GM19372 (cell line): ENCODE measurements around the gene ATP13A5.

Source experiments
- ATAC-seq: cut with Tn5 transposase; IDR thresholded peaks from one replicate; pipeline ENCODE4 v1.9.1; 2021; ENCODE audit warnings: mild to moderate bottlenecking, low read depth, moderate library complexity; ENCODE audit not compliant: unreplicated experiment

Gene ATP13A5

GRCh38 chr3:193347521-193348501 lies 30.7 kb downstream of the ATP13A5 start:
- no peak for ATAC-seq

DNA sequence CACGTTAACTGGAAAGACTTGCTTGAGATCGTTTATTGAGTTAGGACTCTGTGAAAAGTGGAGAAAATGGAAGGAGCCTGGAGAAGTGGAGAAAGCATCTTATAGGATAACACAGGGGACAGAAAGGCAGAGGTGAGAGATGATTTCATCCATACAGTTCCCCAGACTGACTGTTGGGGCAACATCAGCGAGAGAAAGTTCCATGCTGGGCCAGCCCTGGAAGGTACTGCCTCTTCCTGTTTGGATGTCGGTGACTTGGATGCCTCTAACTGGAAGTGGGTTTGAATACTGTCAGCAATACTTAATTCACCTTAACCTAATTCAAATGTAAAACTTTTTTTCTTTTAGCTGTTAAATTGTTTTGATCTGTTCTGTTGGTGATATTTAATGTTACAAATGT lies 32.3 kb downstream of the ATP13A5 start:
- no peak for ATAC-seq

GRCh38 chr3:193345431-193345830 lies 33.1 kb downstream of the ATP13A5 start:
- ATAC-seq: no peak

DNA sequence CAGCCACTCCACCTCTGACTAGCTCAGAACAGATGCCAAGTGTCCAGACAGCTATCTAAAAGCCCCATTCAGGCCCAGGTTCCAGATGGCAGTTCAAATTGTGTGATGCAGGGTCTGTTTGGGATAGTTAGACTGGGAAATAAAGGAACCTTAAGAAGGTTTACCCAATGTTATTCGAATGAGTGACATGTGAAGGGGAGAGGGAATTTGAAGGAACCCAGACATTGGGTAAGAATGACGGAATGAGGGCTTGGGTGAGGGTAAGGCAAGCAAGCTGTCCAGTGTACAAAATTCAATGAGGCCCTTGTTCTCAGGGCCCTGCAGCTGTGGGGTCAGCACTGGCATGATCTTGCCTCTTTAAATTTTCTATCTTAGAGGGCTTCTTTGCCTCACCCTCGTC lies 34.1 kb downstream of the ATP13A5 start:
- ATAC-seq: no peak

GRCh38 chr3:193343726-193344222 lies 34.8 kb downstream of the ATP13A5 start:
- no peak for ATAC-seq

GRCh38 chr3:193342551-193342950 lies 36.0 kb downstream of the ATP13A5 start:
- no peak for ATAC-seq

- ATAC-seq: no peak
Measured at GRCh38 chr3:193335031-193335430, 43.5 kb downstream of the ATP13A5 start.

DNA sequence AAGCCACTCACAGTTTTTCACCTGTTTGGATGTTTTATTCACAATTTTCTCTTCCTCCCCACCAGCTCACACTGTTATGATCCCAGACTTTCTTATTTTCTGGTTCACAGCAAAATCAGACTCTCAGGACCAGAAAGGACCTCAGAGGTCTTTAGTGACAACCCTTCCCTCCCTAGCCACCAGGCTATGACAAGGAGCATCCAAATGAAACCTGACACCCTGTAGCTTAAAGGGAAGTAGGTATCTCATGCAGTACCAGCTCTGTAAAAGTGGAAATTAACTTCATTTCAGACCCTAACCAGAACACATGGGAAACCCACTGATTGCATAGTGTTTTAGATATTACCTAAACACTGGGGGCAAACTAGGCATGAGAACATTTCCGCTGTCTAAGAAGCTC lies 45.3 kb downstream of the ATP13A5 start:
- no peak for ATAC-seq

GRCh38 chr3:193330555-193331204 lies 47.9 kb downstream of the ATP13A5 start:
- ATAC-seq: no peak

- ATAC-seq: no peak
Measured at GRCh38 chr3:193317682-193318300, 60.8 kb downstream of the ATP13A5 start.

DNA sequence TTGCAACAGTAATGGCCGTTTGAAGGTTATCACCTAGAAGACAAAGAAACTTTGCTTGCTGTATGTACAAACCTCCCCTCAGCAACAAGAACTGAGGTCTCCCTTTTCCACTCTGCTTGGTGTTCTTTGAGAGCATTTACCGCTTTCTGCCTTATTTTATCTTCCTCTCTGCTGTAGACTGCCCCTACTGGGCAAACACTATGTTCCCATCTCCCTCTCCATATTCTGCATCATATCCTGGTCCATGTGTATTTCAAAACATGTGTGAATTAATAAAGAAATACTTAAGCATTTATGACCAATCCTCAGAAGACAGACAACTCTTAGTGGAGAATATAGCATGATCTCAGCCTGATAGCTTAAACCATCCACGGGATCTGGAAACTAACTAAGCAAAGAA lies 64.4 kb downstream of the ATP13A5 start:
- ATAC-seq: no peak

DNA sequence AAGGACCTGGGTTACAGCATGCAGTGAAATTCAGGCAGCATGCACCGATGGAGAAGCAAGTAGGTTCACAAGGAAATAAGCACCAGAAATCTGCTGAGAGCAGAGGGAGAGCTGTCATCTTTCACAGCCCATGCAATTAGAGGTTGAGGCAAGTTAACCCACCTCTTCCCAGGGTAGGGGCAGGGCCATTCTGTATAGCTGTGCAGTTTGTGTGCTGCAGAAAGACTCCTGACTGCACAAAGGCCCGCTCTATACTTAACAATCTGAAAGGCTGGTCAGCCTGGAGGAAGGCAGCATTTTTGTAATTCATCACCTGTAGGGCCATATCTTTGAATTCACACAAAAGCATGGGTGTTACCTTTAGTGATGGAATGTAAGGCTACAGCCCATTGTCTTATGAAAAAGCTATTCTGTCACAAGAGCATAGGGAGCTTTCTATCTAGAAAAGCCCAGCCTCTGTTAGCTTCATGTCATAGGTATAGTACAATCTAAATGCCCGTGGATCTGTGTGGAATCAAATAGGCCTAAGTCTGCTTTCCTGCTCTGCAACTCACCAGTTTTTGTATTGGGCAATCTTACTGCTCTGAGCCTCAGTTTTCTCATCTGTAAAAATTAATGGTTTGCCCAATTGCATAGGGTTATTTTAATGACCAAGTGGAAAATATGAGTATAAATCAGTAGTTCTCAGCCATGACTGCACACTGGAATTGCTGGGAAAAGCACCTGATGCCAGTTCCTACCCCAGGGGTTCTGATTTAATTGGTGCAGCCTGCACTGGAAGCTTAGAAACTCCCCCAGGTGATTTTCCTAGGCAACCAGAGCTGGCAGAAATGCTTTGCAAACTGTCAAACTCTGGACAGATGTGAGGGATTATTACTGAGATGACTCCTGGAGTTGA lies 65.2 kb downstream of the ATP13A5 start:
- no peak for ATAC-seq

GRCh38 chr3:193310914-193311723 lies 67.4 kb downstream of the ATP13A5 start:
- ATAC-seq: no peak

- ATAC-seq: no peak
Measured at GRCh38 chr3:193305356-193305755, 73.2 kb downstream of the ATP13A5 start.

GRCh38 chr3:193301433-193301832 lies 77.1 kb downstream of the ATP13A5 start:
- no peak for ATAC-seq

DNA sequence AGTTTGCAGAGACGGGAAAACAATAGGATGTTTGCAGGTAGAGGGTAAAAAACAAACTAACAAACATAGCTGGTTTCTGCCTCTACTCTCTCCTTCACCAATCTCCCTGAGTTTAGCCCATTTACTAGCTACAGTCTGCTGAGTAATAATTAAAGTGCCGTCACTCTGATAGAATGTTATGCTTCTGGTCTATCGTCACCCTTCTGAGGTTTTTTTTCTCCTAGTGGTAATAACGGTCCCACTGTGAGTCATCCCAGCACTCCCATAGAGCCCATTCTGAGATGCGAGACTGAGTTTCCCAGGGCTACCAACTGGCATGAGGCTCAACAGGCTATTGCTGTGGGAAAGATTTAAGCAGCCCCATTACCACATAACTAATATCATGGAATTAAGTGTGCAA lies 81.1 kb downstream of the ATP13A5 start:
- ATAC-seq: no peak

- no peak for ATAC-seq
Measured at GRCh38 chr3:193295985-193296384, 82.6 kb downstream of the ATP13A5 start.

DNA sequence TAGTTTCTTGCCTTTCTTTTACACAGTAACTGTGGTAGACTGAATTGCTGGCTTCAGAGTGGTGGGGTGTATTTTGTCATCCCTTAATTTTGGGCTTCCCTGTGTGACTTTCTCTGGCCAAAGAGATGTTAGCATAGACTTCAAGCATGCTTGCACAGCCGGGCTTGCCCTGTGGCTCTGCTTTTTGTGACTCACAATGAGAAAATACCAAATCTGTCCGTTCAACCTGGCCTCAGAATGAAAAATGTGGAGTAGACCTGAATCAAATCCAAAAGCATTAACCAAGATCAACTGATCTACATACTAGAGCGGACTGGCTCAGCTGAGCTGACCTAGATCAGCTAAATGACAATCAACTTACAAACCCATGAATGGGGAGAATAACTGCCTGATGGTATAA lies 86.2 kb downstream of the ATP13A5 start:
- ATAC-seq: no peak

DNA sequence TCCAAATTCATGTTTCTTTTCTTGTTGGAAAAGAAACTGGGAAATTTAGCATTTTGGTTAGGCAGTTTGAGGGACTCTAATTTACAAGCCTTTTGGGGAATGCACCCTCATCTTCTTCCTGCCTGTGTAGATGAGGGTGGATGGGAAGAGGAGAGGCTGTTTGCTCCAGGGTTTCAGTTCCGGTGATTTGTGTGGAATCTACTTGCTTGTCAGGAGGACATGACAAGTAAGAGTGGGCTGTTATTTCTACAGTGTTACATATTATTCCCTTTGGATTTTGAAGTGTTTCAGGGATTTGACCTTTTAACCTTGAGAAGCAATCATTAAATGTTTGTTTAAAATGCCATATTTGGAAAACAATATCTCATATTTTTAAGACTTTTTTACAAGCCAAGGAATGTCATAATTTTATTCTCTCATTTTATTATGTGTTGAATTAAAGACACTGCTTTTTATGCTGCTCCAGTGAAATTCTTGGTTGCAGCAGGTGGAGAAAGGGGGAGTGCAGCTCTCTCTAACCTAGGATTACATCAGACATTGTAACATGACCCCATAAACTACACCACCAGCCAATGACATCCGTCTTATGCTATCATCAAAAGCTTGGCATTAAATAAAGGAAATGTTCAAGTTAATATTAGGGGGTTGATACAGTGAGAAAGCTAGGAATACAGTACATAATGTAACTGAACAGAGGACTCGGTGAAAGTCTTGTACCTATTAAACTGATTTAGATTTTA lies 107.3 kb downstream of the ATP13A5 start:
- no peak for ATAC-seq
